Stimulated activated CD4-positive, alpha-beta T cell treated with anti-CD3 and anti-CD28 coated beads, Interleukin-12 subunit alpha, Interleukin-12 subunit beta, amount 100 ng/mL, for 4 hours (primary cell): ENCODE data around the gene PRKAG2.
"Not testable (repeated sequence)": the region's sequence is repeated elsewhere in the genome, so short reads cannot be mapped to it uniquely, and the experiment has no call there.

ENCODE experiments used
- DNase-seq: peaks from one replicate; pipeline ENCODE4 v3.0.0-alpha.2; 2020

The PRKAG2 gene

DNA sequence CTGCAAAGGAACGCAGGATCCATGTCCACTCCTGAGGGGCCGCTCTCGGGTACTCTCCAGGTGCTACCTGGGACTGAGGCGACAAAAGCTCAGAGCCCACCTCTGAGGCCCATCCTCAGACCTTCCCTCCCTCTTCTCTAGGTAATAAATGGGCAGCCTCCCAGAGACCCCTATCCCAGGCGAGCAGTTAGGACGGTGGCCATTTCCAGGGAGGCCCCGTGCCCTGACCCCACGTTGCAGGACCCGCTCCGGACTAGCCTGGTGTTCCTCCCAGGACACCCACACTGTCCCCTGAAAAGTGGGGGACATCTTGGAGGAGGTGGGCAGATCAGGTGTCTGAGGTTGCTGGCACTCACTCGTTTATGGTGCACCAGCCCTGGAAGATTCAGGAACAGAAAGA, 44.3 kb downstream of the PRKAG2 start:
- DNase-seq = no peak

DNA sequence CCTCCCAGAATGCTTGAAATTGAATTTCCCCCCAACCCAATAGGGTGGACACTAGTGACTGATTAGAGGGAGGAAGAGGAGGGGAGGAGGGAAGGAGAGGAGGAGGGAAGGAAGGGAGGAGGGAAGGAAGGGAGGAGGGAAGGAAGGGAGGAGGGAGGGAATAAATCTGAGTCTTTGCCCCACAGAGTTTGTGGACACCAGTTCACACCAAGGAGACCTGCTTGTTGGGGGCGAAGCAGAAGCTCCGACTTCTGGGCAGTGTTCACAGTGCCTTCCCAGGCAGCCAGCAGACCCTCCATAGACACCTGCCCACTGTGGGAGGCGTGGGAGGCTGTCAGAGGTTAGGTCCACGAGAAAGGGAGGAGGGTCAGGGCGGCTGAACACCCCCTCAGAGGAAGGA, 44.8 kb downstream of the PRKAG2 start:
- DNase-seq = no peak

DNA sequence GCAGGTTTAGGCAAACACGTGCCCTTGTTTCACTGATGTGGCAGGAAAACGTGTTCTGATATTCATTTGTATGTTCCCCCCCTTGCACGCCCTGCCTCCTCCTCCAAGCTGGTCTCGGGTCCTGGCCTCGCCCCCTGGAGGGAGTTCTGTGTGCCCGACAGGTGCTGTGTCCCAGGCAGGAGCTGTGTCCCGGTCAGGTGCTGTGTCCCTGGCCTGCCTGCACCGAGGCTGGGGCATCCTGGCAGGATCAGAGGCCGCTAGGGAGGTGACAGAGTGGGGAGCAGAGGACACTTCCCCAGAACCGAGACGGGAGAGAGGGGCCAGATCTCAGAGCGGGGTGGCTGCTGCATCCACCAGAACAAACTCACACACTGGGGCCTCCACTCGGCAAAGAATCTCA, 45.3 kb downstream of the PRKAG2 start:
- DNase-seq = no peak

DNA sequence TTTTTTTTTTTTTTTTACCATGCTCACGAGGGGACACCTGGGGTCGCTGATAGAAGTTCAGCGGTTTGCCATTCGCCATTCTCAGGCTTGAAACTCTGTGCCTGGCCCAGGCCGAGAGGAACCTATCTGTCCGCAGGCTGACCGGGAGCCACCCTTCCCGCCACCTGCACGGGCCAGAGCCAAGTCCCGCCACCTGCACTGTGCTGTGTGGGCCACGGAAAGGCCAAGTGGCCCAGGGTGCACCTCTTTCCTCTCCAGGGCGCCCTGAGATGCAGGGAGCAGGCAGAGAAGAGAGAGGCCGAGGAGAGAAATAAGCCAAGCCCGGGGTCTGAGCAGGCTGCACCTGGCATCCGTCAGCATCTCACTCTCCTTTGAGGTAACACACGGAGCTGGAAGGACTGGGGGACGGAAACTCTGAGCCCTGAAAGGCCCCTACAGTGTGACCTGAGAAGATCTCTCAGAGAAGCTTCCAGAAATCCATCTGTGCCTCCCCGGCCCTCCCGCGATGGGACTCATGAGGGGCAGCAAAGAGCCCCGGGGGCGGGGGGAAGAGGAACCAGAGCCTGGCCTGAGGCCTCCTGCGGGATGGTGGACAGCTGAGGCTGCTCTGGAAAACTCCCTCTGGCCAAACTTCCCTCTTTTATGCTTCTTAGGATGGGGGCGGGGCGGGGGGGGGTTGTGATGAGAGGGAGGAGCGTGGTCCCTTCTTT, 46.6 kb downstream of the PRKAG2 start:
- DNase-seq = no peak

DNA sequence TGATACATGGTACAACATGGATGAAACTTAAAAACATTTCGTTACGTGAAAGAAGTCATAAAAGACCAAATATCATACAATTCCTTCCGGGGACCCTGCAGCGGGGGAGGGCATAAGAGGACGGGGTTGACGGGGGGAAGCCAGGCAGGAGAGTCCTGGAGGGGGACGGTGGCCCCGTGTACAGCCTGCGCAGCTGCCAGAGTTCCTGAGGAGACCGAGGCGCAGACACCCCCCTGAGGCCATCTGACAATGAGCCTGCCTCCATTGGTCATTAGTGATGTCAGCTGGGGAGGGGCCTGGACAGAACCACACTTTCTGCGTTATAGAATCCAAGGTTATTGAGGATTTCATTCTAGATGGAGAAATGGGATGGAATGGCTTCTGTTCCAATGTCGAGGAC, 47.2 kb downstream of the PRKAG2 start:
- no peak for DNase-seq

DNA sequence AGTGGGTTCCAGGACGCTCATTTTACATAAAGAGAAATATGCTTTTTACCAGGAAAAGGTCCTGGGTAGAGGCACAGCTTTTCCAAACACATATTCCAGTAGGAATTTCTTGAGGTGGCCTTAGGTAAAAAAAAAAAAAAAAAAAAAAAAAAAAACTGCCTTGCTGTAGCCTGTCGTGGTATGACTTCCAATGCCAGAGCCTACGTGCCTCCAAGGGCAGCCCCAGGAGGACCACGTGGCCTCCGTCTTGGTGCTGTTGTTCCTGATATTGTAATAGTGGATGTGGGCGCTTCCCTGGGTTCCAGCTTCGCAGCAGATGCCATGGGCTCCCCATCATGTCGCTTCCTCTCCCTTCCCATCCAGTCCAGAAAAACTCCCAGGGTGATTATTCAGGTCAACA, 49.3 kb downstream of the PRKAG2 start:
- no peak for DNase-seq

DNA sequence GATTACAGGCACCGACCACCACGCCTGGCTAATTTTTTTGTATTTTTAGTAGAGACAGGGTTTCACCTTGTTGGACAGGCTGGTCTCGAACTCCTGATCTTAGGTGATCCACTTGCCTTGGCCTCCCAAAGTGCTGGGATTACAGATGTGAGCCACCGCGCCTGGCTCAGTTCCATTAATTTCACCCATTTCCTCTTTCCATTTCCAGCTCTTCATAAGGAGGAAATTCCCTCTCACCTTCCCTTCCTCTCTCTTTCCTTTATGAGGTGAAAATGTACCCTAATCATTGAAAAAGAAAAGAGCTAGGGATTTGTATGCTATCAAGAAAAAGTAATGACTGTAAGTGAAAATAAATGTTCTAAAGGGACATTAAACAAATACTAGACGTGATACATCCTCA, 50.6 kb downstream of the PRKAG2 start:
- DNase-seq = not testable (repeated sequence)

DNA sequence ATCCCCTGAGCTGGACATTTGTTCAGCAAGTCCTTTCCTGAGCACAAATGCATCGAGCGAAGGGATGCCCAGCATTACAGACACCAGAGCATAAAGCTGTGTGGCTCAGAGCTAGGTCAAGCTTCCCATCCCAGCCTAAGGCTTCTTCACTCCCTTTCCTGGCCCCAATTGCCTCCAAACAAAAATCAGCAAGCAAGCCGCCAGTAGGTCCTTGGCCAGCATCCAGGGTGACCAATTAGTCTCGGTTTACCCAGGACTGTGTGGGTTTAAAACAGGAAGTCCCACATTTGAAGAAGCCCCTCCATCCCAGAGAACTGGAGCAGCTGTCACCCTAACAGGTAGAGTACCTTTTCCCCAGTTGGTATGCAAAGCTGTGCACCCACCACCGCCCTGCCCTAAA, 51.2 kb downstream of the PRKAG2 start:
- DNase-seq = no peak

DNA sequence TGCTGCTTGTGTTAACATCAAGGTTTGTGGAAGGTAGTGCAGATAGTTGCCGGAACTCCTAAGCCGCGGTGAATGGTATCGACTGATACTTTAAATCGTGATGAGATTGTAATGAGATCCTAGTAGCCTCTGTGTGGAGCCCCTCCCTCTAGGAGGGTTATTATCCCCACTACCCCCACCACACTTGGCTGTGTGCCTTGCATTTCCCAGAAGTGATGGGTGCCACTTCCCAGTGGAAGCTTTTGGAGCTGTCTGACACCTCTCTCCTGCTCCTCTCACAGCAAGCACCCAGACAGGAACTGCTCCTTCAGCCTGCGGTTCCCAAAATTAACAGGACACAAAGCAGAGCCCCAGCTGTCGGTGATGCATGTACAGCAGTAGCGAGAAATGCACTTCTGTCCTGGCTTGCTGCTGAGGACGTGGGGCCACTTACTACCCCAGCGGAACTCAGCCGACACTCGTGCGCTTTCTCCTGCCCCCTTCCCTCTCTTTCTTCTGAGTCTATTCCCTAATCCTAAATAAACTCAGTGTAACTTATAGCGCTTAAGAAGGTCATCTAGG, 52.5 kb downstream of the PRKAG2 start:
- DNase-seq = no peak

DNA sequence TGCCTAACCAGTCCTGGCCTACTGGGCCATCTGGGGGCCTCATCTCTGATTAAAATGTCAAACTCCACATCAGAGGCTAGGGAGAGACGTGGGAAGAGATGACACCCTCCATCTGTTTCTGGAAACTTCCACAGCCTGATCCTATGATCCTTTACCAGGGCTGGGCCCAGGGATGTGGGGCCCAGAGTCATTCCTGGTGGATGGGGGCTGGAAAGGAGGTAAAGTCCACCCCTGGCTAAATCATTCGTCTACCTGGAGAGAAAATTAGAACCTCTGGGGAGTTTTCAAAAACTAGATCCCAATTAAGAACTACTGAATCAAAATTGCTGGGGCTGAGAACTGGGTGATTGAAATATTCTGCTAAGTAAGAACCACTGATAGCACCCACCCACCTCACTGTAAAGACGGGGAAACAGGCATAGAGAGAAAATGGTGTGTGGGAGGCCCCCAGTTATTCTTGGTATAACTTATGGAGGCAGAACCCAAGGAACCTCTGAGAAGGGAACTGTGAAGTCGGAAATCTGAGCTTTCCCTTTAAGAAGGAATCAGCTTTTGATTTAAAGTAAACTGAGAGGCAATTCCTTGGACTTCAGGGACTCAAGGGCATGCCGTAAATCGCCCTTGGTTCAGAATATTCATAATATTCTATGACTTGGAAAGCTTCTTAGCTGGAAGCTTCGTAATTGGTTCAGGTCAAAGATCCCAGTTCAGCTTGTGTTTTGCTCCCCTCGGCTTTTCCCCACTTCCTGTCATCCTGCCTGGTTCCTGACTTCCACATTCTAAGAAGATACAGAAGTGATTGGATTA, 53.1 kb downstream of the PRKAG2 start:
- no peak for DNase-seq

DNA sequence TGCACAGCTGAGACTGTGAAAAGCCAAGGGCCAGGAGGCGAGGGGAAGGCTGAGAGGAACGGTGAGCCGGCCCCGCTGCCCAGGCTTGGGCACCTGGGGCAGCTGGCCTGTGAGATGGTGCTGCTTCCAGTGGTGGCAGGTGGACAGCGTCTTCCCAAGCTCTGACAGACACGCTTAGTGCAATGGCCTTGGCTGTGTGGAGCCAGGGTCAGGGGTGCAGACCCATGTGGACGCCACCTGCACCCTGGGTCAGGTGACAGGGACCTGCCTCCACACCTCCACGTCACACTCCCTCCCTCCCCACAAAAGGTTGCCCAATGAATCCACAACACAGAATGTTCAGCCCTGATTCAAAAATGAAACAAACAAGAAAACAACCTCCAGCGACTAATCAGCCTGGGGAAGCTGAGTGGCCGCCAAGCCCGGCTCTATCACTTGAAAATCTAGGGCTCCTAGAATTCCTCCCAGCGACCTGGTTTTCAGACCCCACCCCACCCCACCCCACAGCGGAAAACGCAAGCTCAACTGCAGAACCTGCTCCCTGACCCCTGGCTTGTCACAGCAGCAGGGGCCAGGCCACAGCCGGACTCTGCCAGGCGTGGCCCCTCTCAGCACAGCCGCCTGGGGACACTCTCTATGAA, 54.3 kb downstream of the PRKAG2 start:
- DNase-seq = no peak

DNA sequence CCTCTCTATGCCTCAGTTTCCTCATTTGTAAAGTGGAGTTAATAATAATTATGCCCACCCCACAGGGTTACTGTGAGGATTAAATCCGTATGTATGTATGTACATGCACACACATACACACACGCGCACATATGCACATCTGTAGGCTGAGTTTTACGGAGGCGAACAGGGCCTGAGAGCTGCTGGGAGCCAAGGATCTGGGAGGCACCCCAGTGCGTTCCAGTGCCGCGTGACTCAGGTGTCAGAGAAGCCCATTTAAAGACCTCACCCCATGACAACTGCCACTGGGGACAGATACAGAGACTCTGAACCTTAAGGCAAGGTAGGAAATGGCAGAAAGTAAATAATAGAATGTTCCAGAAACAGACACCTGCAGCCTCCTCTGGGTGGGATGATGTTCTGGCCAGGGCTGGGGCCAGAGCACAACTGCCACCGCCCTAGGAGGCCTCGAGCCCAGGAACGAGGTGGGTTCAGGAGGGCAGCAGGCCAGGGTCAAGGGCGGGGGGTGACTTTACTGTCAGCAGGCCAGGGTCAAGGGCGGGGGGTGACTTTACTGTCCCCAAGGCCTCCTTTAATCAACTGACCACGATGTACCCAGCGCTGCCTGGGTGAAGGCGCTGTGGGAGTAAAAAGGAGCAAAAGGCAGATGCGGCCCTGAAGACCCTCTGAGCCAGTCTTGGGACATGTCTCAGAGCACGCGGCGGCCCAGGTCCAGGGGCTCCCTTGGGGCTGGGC, 54.9 kb downstream of the PRKAG2 start:
- DNase-seq = no peak

DNA sequence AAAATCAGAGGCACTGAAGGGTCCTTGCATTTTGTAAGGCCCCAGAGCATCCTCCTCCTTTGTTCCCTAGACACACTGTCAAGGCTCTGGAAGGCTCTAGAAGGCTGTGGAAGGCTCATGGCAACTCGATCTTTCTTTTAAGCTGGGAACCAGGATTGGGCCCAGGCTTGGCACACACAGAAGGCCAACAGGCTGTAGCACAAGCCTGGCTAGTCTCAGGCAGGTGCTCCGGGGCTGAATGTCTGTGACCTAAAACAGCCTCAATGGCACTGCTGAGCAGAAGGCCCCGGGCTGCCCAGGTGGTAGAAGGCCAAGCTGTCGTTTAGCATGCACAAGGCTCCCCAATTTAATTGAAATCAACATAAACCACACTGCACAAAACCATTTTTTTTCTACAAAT, 55.7 kb downstream of the PRKAG2 start:
- DNase-seq = no peak

DNA sequence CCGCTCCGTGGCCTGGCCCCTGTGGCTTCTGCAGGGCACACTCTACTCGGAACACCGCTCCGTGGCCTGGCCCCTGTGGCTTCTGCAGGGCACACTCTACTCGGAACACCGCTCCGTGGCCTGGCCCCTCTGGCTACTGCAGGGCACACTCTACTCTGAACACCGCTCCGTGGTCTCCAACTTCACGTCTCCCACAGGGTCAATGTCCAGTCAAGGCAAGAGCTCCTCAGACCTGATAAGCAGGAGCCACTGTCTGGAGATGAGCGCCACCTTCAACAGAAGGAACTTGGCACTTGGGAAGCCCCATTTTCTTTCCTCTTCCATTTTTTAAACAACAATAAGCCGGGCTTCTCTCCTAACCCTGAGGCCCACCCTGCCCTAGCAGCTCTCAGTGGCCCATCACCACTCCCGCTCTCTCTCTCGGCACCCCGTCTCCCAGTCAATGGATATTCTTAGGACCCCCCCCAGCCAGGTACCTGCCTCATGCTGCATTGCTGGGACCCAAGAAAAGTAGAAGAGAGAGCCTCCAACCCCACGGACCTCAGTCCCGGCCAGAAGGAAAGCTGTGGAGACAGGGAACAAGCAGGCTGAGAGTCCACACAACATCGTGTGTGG, 56.3 kb downstream of the PRKAG2 start:
- DNase-seq = no peak

DNA sequence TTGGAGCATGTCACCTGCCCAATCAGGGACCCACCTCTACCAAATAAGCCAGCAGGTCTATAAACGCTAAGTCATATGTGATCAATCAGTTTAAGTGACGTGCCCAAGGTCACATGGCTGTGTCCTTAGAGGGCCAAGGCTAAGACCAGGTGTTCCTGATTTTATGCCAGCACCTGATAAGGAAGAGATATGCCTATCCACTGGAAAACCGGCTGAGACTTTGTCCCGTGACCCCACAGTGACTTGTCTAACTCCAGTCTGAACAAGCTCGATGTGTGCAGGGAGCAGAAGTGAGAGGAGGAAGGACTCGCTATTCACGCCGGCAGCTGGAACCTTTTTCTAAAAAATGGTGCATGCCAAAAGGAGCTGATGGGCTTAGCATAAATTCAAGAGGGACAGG, 57.0 kb downstream of the PRKAG2 start:
- no peak for DNase-seq

DNA sequence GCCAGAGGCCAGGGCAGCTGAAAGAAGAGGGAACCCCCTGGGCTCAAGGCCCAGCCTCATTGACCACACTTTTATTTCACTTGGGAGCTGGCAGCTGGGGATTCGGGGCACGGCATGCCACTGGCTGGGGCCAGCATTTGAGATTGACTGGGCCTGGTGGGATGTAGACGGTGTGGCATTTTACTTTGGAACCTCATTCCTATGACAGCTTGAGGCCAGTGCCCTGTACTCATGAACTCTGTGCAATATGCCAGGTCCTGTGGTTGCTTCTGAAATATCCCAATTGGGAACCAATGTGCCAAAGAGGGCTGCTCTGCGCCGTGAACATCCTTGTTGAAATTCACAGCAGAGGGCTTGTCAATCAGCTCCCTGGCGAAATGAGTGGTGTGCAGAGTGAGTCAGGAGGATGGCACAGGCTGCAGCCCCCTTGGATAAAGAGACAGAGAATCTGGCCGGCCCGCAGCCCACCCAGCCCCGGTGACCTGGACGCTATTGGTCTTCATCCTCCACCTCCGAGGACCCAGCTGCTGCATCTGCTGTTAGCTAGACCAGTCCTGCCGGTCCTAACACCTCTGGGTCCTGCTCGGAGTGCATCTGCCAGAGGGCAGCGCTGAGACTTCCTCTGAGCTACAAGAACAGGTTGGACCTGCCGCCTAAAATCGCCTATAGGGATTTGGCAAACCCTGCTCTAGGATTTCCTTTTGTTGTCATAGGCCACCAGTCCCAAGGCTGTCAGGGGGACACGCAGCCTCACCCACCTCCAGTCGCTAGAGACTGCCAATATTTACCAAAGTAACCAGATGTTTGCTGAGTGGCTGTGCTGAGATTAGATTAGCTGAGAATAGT, 58.0 kb downstream of the PRKAG2 start:
- no peak for DNase-seq

DNA sequence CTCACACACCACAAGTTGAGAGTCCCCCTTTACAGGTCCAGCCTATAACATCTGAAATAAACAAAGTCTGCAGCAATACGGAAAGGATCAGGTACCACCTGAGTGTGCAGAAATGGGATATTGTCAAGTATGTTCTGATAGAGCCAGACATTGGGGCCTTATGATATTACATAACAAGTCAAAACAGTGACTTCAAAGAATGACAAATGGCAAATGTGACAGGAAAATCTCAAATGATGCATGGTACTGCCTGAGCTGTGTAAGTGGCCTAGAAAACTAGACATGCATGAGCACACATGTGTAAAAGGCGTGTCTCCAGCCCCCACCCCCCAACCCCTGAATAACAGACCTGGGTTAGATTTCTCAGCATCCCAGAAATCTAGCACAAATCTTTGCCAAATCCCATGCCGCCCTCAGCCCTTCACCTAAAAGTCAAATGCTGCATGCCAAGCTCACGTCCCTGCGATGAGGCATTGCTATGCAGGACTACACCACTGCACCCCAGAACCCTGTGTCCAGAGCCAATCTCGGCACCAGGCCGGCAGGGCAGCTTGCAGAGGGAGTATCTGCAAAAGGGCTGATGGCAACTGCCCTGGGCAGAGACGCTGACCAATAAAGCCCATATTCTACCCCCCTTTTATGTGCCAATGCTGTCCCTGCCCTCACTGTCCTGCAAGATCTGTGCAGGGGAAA, 58.8 kb downstream of the PRKAG2 start:
- DNase-seq = no peak

DNA sequence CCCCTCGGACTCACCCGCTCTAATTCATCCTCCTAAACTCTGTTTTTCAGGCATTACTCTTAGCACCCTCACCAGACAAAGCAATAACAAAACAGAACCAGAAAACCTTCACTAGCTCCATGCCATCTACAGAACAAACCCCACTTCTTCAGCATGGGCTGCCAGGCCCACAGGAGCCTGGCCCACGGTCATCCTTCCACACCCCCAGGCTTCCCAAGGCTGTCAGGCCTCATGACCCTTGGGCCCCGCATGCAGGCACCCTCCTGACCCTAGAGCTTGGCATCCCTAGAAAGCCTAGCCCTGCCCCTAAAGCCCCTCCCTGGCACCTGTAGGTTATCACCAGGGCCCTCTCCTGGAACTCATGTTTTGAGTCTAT, 59.6 kb downstream of the PRKAG2 start:
- DNase-seq = no peak

DNA sequence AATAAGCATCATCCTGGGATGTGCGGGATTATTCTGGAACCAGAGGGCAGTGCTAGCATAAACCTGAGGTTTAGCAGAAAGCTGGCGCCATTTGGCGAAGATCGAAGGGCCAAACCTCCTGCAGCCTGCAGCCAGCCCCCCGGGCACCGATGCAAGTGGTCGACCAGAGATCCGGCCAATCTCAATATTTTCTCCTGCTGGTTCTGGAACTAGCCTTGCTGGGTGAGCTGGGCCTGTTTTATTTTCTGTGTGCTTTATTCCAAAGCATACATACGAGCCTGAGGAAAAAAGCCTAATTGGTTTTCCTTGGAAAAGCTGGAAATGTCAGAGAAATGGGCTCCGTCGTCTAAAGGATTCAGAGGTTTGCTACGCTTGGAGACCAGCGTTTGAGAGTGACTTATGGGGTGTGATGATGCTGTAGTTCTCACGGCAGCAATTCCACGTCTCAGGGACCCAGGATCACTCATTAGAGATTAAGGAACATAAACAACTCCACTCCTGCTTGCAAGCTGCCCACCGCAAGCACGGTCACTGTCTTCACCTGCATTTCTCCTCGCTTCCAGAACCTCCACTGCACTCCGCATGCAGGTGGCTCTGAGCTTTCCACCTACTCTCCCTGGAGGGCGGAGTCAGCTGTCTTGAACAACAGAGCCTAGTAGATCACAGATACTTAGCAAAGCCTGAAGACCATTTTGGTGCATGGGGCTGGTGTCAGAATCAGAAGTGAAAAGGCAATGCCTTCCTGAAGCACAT, 60.2 kb downstream of the PRKAG2 start:
- no peak for DNase-seq

DNA sequence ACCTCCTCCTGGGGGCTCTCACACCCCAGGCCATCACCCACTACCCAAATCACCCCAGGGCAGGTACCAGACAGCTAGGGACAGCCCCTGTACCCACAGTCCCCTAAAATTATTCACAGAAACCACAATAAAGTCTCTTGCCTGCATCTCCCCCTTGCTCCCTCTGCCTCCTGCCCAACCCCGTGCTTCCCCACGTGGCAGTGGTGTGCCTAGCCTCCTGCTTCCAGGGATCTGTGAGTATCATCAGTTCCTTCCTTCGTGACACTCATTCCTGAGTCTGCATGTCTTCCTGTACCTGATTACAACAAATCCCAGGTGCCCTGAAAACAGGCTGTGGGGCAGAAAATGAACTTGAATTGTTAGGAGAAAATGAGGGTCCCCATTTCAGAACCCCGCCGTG, 61.5 kb downstream of the PRKAG2 start:
- no peak for DNase-seq
